HuH-7 (cell line): ENCODE data around the gene COL21A1.
"Not testable (repeated sequence)": the region's sequence is repeated elsewhere in the genome, so short reads cannot be mapped to it uniquely, and the experiment has no call there.

Source experiments
- DNase-seq: peaks from one replicate; pipeline ENCODE4 v3.0.0; 2011; ENCODE audit warnings: low spot score

The COL21A1 gene

GRCh38 chr6:56047931-56048540 lies 199.3 kb downstream of the COL21A1 start:
- no peak for DNase-seq

GRCh38 chr6:56046576-56046975 lies 200.8 kb downstream of the COL21A1 start:
- no peak for DNase-seq

GRCh38 chr6:56043761-56044160 lies 203.6 kb downstream of the COL21A1 start:
- no peak for DNase-seq

GRCh38 chr6:56043076-56043475 lies 204.3 kb downstream of the COL21A1 start:
- no peak for DNase-seq

GRCh38 chr6:56041591-56041990 lies 205.8 kb downstream of the COL21A1 start:
- DNase-seq, result no peak

- DNase-seq, result no peak
Observed at GRCh38 chr6:56040889-56041301, 206.5 kb downstream of the COL21A1 start.

GRCh38 chr6:56040223-56040622 lies 207.2 kb downstream of the COL21A1 start:
- no peak for DNase-seq

GRCh38 chr6:56038764-56039163 lies 208.6 kb downstream of the COL21A1 start:
- no peak for DNase-seq

GRCh38 chr6:56037601-56038000 lies 209.8 kb downstream of the COL21A1 start:
- DNase-seq, result no peak

- DNase-seq, result no peak
Observed at GRCh38 chr6:56036916-56037600, 210.3 kb downstream of the COL21A1 start.

GRCh38 chr6:56033401-56033800 lies 214.0 kb downstream of the COL21A1 start:
- DNase-seq, result no peak

- no peak for DNase-seq
Observed at GRCh38 chr6:56032715-56033260, 214.6 kb downstream of the COL21A1 start.

GRCh38 chr6:56027865-56028264 lies 219.5 kb downstream of the COL21A1 start:
- no peak for DNase-seq

- DNase-seq, result no peak
Observed at GRCh38 chr6:56026455-56027180, 220.8 kb downstream of the COL21A1 start.

GRCh38 chr6:56025795-56026194 lies 221.6 kb downstream of the COL21A1 start:
- DNase-seq, result no peak

GRCh38 chr6:56024931-56025330 lies 222.4 kb downstream of the COL21A1 start:
- DNase-seq, result no peak

- no peak for DNase-seq
Observed at GRCh38 chr6:56023829-56024228, 223.6 kb downstream of the COL21A1 start.

- DNase-seq, result no peak
Observed at GRCh38 chr6:56022678-56023077, 224.7 kb downstream of the COL21A1 start.

GRCh38 chr6:56021943-56022342 lies 225.4 kb downstream of the COL21A1 start:
- DNase-seq, result no peak

- DNase-seq, result no peak
Observed at GRCh38 chr6:56019973-56020372, 227.4 kb downstream of the COL21A1 start.

- DNase-seq, result no peak
Observed at GRCh38 chr6:56017198-56017597, 230.2 kb downstream of the COL21A1 start.

GRCh38 chr6:56014039-56014438 lies 233.3 kb downstream of the COL21A1 start:
- DNase-seq, result not testable (repeated sequence)

- DNase-seq, result no peak
Observed at GRCh38 chr6:56009636-56010035, 237.7 kb downstream of the COL21A1 start.
